ENCODE results near the gene PEX16.

The PEX16 gene

DNA sequence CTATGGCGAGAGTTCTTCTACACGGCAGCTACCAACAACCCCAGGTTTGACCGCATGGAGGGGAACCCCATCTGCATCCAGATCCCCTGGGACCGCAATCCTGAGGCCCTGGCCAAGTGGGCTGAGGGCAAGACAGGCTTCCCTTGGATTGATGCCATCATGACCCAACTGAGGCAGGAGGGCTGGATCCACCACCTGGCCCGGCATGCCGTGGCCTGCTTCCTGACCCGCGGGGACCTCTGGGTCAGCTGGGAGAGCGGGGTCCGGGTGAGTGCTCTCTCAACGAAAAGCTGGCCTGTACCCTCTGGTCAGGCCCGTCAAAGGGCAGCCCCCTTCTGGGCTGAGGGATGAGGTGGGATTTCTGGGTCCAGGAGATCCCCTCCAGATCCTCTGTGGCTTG lies 48.1 kb downstream of the PEX16 start:
- H3K27ac Mint-ChIP-seq: no peak overlapping the region
- H3K27me3 Mint-ChIP-seq: no peaks in the 10 kb centered on the region
- H3K9me3 Mint-ChIP-seq: no peaks in the 10 kb centered on the region
- no peak overlapping the region for H3K4me3 Mint-ChIP-seq
- no peaks in the 10 kb centered on the region for H3K4me1 Mint-ChIP-seq (ENCODE audit: low read depth)
- peaks cover 58% of the 10 kb centered on the region for H3K36me3 Mint-ChIP-seq (ENCODE audit: low read depth)

DNA sequence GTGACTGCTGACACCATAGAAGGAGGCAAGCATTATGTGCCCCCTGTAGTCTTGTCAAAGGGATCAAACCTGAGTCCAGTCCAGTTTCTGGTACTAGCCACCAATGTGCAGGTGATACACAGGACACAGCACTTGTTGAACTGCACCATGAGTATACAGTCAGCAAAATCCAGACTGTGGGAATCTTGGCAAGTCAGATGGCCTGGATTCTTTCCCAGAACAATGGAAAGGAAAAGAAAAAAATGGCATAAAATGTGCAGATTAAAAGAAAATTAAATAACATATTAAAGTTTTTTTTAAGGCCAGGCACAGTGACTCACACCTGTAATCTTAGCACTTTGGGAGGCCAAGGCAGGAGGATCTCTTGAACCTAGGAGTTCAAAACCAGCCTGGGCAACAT lies 53.6 kb downstream of the PEX16 start:
- H3K36me3 Mint-ChIP-seq (ENCODE audit: low read depth): peaks cover 57% of the 10 kb centered on the region
- no peaks in the 10 kb centered on the region for H3K4me1 Mint-ChIP-seq (ENCODE audit: low read depth)
- no peaks in the 10 kb centered on the region for H3K27me3 Mint-ChIP-seq
- H3K27ac Mint-ChIP-seq: no peak overlapping the region
- H3K4me3 Mint-ChIP-seq: no peak overlapping the region
- no peaks in the 10 kb centered on the region for H3K9me3 Mint-ChIP-seq

DNA sequence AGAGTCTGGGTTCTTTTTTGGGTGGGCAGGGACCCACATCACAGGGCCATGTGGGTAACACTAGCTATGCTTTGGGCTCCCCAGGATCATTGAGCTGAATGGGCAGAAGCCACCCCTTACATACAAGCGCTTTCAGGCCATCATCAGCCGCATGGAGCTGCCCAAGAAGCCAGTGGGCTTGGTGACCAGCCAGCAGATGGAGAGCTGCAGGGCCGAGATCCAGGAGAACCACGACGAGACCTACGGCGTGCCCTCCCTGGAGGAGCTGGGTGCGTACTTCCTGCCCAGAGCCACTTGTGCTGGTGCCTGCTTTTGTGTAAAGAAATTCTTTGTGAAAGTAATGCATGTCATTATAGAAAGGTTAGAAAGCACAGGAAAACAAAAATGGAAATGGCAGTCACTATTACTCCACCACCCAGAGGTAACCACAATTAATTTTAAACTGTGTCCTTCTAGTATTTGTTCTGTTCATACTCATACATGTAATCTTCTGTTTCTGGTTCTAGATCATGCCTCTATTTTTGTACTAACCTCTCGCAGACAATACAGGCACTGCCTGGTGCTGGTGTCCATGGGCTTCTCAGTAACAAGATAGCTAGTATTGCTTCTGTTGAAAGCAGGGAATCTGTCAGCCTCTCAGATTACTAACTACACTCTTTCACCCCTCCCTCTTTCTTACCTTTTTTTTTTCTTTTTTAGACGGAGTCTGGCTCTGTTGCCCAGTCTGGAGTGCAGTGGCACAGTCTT lies 56.7 kb downstream of the PEX16 start:
- H3K36me3 Mint-ChIP-seq (ENCODE audit: low read depth): peaks cover 54% of the 10 kb centered on the region
- no peaks in the 10 kb centered on the region for H3K4me1 Mint-ChIP-seq (ENCODE audit: low read depth)
- no peak overlapping the region for H3K27ac Mint-ChIP-seq
- H3K27me3 Mint-ChIP-seq: no peaks in the 10 kb centered on the region
- H3K9me3 Mint-ChIP-seq: no peaks in the 10 kb centered on the region
- H3K4me3 Mint-ChIP-seq: no peak overlapping the region

DNA sequence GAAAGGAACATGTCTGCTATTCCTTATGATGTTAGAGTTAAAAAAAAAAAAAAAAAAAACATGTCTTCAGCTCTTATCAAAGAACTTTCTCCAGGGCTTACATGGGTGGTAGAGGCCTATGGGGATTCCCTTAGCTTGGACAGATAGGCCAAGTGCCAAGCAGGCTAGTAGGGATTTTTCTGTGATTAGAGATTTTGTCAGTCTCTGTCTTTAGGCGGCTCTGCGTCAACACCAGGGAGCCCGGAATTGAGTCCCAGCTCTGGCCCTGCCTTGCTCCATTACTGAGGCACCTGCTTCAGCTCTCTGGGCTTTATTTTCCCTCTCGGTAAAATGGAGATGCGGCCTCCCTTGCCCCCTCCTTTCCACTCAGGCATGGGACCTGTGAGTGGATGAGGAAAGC lies 57.3 kb downstream of the PEX16 start:
- no peak overlapping the region for H3K4me3 Mint-ChIP-seq

More for the DNA sequence above, 57.3 kb downstream of the PEX16 start:
- no peaks in the 10 kb centered on the region for H3K27me3 Mint-ChIP-seq
- H3K27ac Mint-ChIP-seq: no peak overlapping the region
- H3K9me3 Mint-ChIP-seq: no peaks in the 10 kb centered on the region
- H3K36me3 Mint-ChIP-seq (ENCODE audit: low read depth): peaks cover 53% of the 10 kb centered on the region
- no peaks in the 10 kb centered on the region for H3K4me1 Mint-ChIP-seq (ENCODE audit: low read depth)
